OCI-LY1 (cell line): ENCODE results near the gene DOCK3.
"Not testable (repeated sequence)": the region's sequence is repeated elsewhere in the genome, so short reads cannot be mapped to it uniquely, and the experiment has no call there.

ENCODE experiments used
- H2AFZ ChIP-seq: fragments of 200-600 bp; sonication (generic), shearing (Covaris generic); 2 replicates; pipeline ENCODE4 v1.6.0; 2014; ENCODE audit warnings: antibody characterized with exemption, mild to moderate bottlenecking, low read length
- H3F3A ChIP-seq: fragments of 200-600 bp; sonication (generic), shearing (Covaris generic); 2 replicates; pipeline ENCODE4 v1.6.0; 2014; ENCODE audit warnings: mild to moderate bottlenecking, antibody characterized with exemption, low read length, moderate library complexity; ENCODE audit not compliant: insufficient read depth
- H3K27ac ChIP-seq: fragments of 200-600 bp; sonication (generic); 2 replicates; pipeline ENCODE4 v1.5.1; 2014; ENCODE audit warnings: low read length, mixed run types, mild to moderate bottlenecking, low read depth; ENCODE audit not compliant: poor library complexity, severe bottlenecking
- H3K27me3 ChIP-seq: fragments of 200-600 bp; sonication (generic); 2 replicates; pipeline ENCODE4 v1.6.0; 2014; ENCODE audit warnings: antibody characterized with exemption, mild to moderate bottlenecking, low read length, moderate library complexity; ENCODE audit not compliant: insufficient read depth
- H3K36me3 ChIP-seq: fragments of 200-600 bp; sonication (generic); 2 replicates; pipeline ENCODE4 v1.6.1; 2014; ENCODE audit warnings: mild to moderate bottlenecking, antibody characterized with exemption, low read length, moderate library complexity, mixed read lengths; ENCODE audit not compliant: insufficient read depth
- H3K4me1 ChIP-seq: fragments of 200-600 bp; sonication (generic); 2 replicates; pipeline ENCODE4 v1.5.1; 2014; ENCODE audit warnings: mild to moderate bottlenecking, low read length, moderate library complexity; ENCODE audit not compliant: insufficient read depth, severe bottlenecking
- H3K4me2 ChIP-seq: fragments of 200-600 bp; sonication (generic), shearing (Covaris generic); 2 replicates; pipeline ENCODE4 v1.6.1; 2014; ENCODE audit warnings: low read length
- H3K4me3 ChIP-seq: fragments of 200-600 bp; sonication (generic); 2 replicates; pipeline ENCODE4 v1.5.1; 2014; ENCODE audit warnings: low read length, low read depth, mild to moderate bottlenecking, mixed read lengths; ENCODE audit not compliant: poor library complexity, severe bottlenecking
- H3K79me2 ChIP-seq: fragments of 200-600 bp; shearing (Covaris generic); 2 replicates; pipeline ENCODE4 v1.6.1; 2016; ENCODE audit warnings: mixed run types, low read length, mixed read lengths; ENCODE audit not compliant: insufficient read depth
- H3K9ac ChIP-seq: fragments of 200-600 bp; sonication (generic), shearing (Covaris generic); 2 replicates; pipeline ENCODE4 v1.6.1; 2014; ENCODE audit warnings: mild to moderate bottlenecking, low read length, mixed read lengths
- H3K9me2 ChIP-seq: fragments of 200-600 bp; sonication (generic), shearing (Covaris generic); 2 replicates; pipeline ENCODE4 v1.6.1; 2014; ENCODE audit warnings: low read depth, mild to moderate bottlenecking, low read length, mixed read lengths
- H3K9me3 ChIP-seq: fragments of 200-600 bp; shearing (Covaris generic); 2 replicates; pipeline ENCODE4 v1.6.1; 2014; ENCODE audit warnings: low read length, mixed read lengths
- H4K20me1 ChIP-seq: fragments of 200-600 bp; sonication (generic), shearing (Covaris generic); 2 replicates; pipeline ENCODE4 v1.6.0; 2016; ENCODE audit warnings: mild to moderate bottlenecking, low read length; ENCODE audit not compliant: insufficient read depth
- EZH2 ChIP-seq: fragments of 200-600 bp; sonication (generic), shearing (Covaris generic); IDR thresholded peaks from 2 replicates; pipeline ENCODE4 v1.8.0; 2017; ENCODE audit warnings: borderline replicate concordance, mixed run types, mild to moderate bottlenecking, antibody characterized with exemption, low read length, moderate library complexity, mixed read lengths
- TF ChIP-seq, protein P1 (sequence below): fragments of 200-600 bp; sonication (generic), shearing (Covaris generic); IDR thresholded peaks from 2 replicates; pipeline ENCODE4 v1.5.1; 2017; ENCODE audit warnings: mild to moderate bottlenecking, antibody characterized with exemption, low read length, moderate library complexity, mixed read lengths

Gene DOCK3

DNA sequence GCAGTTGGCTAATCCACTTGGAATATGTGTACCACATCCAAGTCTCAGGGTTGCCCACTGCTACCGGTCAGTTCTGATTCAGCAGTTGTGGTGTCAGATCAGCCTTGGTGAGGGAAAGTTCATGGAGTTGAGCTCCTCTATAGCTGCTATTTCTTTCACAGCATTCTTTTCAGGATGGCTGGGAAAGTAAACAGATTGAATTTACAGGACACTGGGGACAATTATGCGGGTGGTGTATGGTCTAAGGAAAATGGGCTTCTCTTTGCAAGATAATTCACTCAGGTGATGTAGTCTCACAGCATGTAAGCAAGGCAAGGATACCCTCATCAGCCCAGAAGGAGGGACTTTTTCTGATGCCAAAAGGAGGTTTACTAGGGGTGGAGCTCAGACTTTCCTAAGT lies 249.9 kb downstream of the DOCK3 start:
- Histone ChIP-seq H3K4me3 (no peak overlapping the region), H3K4me1 (no peaks in the 10 kb centered on the region), H3K79me2 (no peaks in the 10 kb centered on the region), H3K27ac (no peak overlapping the region), H3K9me2 (no peaks in the 10 kb centered on the region), H4K20me1 (no peaks in the 10 kb centered on the region), H3K4me2 (no peak overlapping the region), H3K27me3 (no peaks in the 10 kb centered on the region), H3F3A (no peaks in the 10 kb centered on the region), H2AFZ (no peak overlapping the region), H3K9me3 (no peaks in the 10 kb centered on the region), H3K9ac (no peak overlapping the region), H3K36me3 (no peaks in the 10 kb centered on the region)
- TF ChIP-seq, protein P1, sequence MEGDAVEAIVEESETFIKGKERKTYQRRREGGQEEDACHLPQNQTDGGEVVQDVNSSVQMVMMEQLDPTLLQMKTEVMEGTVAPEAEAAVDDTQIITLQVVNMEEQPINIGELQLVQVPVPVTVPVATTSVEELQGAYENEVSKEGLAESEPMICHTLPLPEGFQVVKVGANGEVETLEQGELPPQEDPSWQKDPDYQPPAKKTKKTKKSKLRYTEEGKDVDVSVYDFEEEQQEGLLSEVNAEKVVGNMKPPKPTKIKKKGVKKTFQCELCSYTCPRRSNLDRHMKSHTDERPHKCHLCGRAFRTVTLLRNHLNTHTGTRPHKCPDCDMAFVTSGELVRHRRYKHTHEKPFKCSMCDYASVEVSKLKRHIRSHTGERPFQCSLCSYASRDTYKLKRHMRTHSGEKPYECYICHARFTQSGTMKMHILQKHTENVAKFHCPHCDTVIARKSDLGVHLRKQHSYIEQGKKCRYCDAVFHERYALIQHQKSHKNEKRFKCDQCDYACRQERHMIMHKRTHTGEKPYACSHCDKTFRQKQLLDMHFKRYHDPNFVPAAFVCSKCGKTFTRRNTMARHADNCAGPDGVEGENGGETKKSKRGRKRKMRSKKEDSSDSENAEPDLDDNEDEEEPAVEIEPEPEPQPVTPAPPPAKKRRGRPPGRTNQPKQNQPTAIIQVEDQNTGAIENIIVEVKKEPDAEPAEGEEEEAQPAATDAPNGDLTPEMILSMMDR = no peak
- TF ChIP-seq EZH2 = no peak

DNA sequence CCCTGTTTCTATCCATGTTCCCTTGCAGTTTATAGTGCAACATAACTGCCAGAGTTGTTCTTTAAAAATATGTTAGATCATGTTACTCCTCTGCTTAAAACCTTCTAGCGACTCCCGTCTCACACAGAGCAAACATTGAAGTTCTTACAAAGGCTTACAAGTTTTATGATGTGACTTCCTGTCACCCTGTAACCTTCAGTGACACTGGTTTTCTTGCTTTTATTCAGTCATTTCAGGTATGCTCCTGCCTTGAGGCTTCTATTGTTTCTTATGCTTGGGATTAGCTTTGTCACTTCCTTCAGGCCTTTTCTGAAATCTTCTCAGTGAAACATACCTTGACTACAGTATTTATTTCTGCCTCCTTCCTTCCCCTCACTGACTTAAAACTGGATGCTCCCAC lies 252.1 kb downstream of the DOCK3 start:
- no peak overlapping the region for H3K27ac ChIP-seq
- H3K9me2 ChIP-seq = no peaks in the 10 kb centered on the region
- no peaks in the 10 kb centered on the region for H3K79me2 ChIP-seq
- no peaks in the 10 kb centered on the region for H3K36me3 ChIP-seq
- no peak overlapping the region for H2AFZ ChIP-seq
- H3K9me3 ChIP-seq = no peaks in the 10 kb centered on the region
- H3K4me2 ChIP-seq = no peak overlapping the region
- no peak overlapping the region for H3K4me3 ChIP-seq
- no peaks in the 10 kb centered on the region for H3F3A ChIP-seq
- TF ChIP-seq, protein P1 = no peak
- TF ChIP-seq EZH2 = no peak
- no peaks in the 10 kb centered on the region for H3K4me1 ChIP-seq
- no peaks in the 10 kb centered on the region for H3K27me3 ChIP-seq
- H4K20me1 ChIP-seq = no peaks in the 10 kb centered on the region
- H3K9ac ChIP-seq = no peak overlapping the region

DNA sequence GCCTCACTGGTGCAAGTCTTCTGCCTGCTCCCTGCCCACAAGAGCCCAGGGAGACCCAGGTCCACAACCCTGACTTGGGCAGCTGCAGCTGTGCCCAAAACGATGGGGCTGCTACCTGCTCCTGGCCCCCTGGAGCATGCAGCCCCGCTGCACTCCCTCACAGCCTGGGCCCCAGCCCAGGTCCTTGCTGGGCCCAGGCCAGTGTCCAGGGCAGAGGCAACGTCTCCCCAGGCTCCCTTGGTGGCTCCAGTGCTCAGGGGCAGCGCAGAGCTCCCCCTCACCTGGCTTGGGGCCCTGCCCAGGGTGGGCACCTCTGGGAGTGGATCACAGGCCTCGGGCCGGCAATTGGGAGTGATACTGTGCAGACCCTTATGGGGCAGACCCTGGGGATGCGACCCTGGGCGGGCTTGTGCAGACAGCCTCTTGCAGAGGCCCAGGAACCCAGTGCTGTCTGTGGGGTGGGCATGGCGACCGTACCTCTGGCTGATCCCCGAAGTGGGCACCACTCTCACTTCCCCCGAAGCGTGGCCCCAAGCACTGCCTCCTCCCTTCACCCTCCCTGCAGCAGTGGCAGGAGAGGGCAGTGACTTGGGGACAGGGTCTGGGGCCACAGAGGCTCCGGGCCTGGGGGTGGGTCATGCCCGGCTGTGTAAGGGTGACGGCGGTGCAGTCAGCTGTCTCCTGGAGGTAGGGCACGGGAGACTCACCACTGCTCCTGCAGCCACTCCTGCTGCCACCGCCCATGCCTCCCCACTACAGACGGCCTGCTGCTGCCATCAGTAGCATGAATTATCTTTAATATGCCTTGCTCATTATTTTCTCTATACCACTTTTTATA lies 255.9 kb downstream of the DOCK3 start:
- Histone ChIP-seq H3K79me2 (no peaks in the 10 kb centered on the region), H3K9ac (no peak overlapping the region), H3K4me1 (no peaks in the 10 kb centered on the region), H3K4me3 (no peak overlapping the region), H3K4me2 (no peak overlapping the region), H4K20me1 (no peaks in the 10 kb centered on the region), H3F3A (no peaks in the 10 kb centered on the region), H3K9me3 (no peaks in the 10 kb centered on the region), H3K36me3 (no peaks in the 10 kb centered on the region), H2AFZ (no peak overlapping the region), H3K27ac (no peak overlapping the region), H3K9me2 (no peaks in the 10 kb centered on the region), H3K27me3 (no peaks in the 10 kb centered on the region)
- TF ChIP-seq, protein P1 = no peak
- no peak for TF ChIP-seq EZH2

DNA sequence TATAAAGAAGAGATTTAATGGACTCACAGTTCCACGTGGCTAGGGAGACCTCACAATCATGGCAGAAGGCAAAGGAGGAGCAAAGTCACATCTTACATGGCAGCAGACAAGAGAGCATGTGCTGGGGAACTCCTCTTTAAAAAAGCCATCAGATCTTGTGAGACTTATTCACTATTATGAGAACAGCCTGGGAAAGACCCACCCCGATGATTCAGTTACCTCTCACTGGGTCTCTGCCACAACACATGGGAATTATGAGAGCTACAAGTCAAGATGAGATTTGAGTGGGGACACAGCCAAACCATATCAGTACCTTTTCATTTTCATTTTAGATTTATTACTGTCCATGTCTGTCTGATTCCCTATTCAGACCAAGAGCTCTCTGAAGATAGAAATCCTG lies 258.2 kb downstream of the DOCK3 start:
- not testable (repeated sequence) for H3K4me3 ChIP-seq, H4K20me1 ChIP-seq, H3K36me3 ChIP-seq, H3K9ac ChIP-seq, H3K4me1 ChIP-seq, H3K27ac ChIP-seq, H3K79me2 ChIP-seq, H3F3A ChIP-seq, H3K9me3 ChIP-seq, H3K4me2 ChIP-seq, H2AFZ ChIP-seq, H3K9me2 ChIP-seq, H3K27me3 ChIP-seq
